Colonic mucosa (tissue), 4 donors: ENCODE measurements around the gene NTM. TPM values are rescaled to one million over a fixed set of nuclear protein-coding genes. Genes with fewer than 3 reads are reported as not detected.

Experiments used
- DNase-seq: peaks from one replicate; pipeline ENCODE4 v3.0.0-alpha.2; 2020
- H3K27ac ChIP-seq: fragments of 200-600 bp; one replicate; pipeline ENCODE4 v1.8.0; 2021
- H3K27me3 ChIP-seq: fragments of 200-600 bp; one replicate; pipeline ENCODE4 v1.8.0; 2021
- H3K36me3 ChIP-seq: fragments of 200-600 bp; one replicate; pipeline ENCODE4 v1.8.0; 2021
- H3K4me1 ChIP-seq: fragments of 200-600 bp; one replicate; pipeline ENCODE4 v1.8.0; 2021; ENCODE audit warnings: mild to moderate bottlenecking
- H3K4me3 ChIP-seq: fragments of 200-600 bp; one replicate; pipeline ENCODE4 v1.8.0; 2021
- H3K9ac ChIP-seq, 2 donors: one replicate each; pipeline ENCODE4 v1.7.0; 2013; ENCODE audit warnings: control low read depth in 2 of 2, low read depth in 2 of 2, low read length in 2 of 2
- H3K9me3 ChIP-seq: fragments of 200-600 bp; one replicate; pipeline ENCODE4 v1.8.0; 2021
- CTCF ChIP-seq: fragments of 200-600 bp; IDR thresholded peaks from one replicate; pipeline ENCODE4 v1.8.0; 2022; ENCODE audit warnings: antibody characterized with exemption, mild to moderate bottlenecking
- intact Hi-C: fragments of 100-400 bp; cut with DNase I; formaldehyde crosslinking; loops from one replicate; pipeline ENCODE4 v1.14.1; 2022
- total RNA-seq, 2 donors: library from RNA; stranded (reverse); fragmentation: NEBNext Ultra II Directional in 1 of 2; extraction: Animal tissue kit (Norgen Biotek cat#: 25700) in 1 of 2; gene quantifications; one replicate each; pipeline ENCODE4 v1.2.1, GENCODE V29; 2021
- donor health status: healthy.
- donor health status: DM: no; HTN: no; CAD: no.
- donor health status: DM: no; HTN: no; CAD: no.

The NTM gene
- total RNA-seq, 2 donors from 2014 or later = 1.6 to 2.8 TPM

GRCh38 chr11:131584785-131585592 is 214.6 kb downstream of the NTM start:
- no peak overlapping the region for H3K4me3 ChIP-seq
- TF ChIP-seq CTCF = no peak
- no peak for DNase-seq
- no peaks in the 10 kb centered on the region for H3K27me3 ChIP-seq
- no peaks in the 10 kb centered on the region for H3K36me3 ChIP-seq
- intact Hi-C loops = no loop called here
- H3K9me3 ChIP-seq = no peaks in the 10 kb centered on the region
- no peaks in the 10 kb centered on the region for H3K4me1 ChIP-seq
- H3K9ac ChIP-seq = no peak overlapping the region
- no peak overlapping the region for H3K27ac ChIP-seq

GRCh38 chr11:131588057-131588456 is 217.6 kb downstream of the NTM start:
- intact Hi-C loops = no loop called here
- no peaks in the 10 kb centered on the region for H3K9me3 ChIP-seq
- H3K27ac ChIP-seq = no peak overlapping the region
- no peaks in the 10 kb centered on the region for H3K36me3 ChIP-seq
- H3K4me1 ChIP-seq = no peaks in the 10 kb centered on the region
- no peaks in the 10 kb centered on the region for H3K27me3 ChIP-seq
- DNase-seq = no peak
- no peak overlapping the region for H3K9ac ChIP-seq
- H3K4me3 ChIP-seq = no peak overlapping the region
- TF ChIP-seq CTCF = no peak

- intact Hi-C loops = no loop called here
- no peak overlapping the region for H3K27ac ChIP-seq
- TF ChIP-seq CTCF = no peak
- DNase-seq = no peak
- no peaks in the 10 kb centered on the region for H3K9me3 ChIP-seq
- H3K4me3 ChIP-seq = no peak overlapping the region
- H3K27me3 ChIP-seq = no peaks in the 10 kb centered on the region
- H3K36me3 ChIP-seq = no peaks in the 10 kb centered on the region
- no peaks in the 10 kb centered on the region for H3K4me1 ChIP-seq
- H3K9ac ChIP-seq = no peak overlapping the region
Measured at GRCh38 chr11:131591051-131591461, 220.6 kb downstream of the NTM start.

GRCh38 chr11:131592152-131592551 is 221.7 kb downstream of the NTM start:
- no peak overlapping the region for H3K9ac ChIP-seq
- H3K36me3 ChIP-seq = no peaks in the 10 kb centered on the region
- TF ChIP-seq CTCF = no peak
- no peak for DNase-seq
- no peak overlapping the region for H3K4me3 ChIP-seq
- H3K27me3 ChIP-seq = no peaks in the 10 kb centered on the region
- H3K4me1 ChIP-seq = no peaks in the 10 kb centered on the region
- no peak overlapping the region for H3K27ac ChIP-seq
- H3K9me3 ChIP-seq = no peaks in the 10 kb centered on the region
- intact Hi-C loops = no loop called here

GRCh38 chr11:131592734-131593133 is 222.3 kb downstream of the NTM start:
- H3K4me1 ChIP-seq = no peaks in the 10 kb centered on the region
- no peak overlapping the region for H3K9ac ChIP-seq
- no peak overlapping the region for H3K4me3 ChIP-seq
- intact Hi-C loops = no loop called here
- H3K27ac ChIP-seq = no peak overlapping the region
- no peak for DNase-seq
- no peaks in the 10 kb centered on the region for H3K27me3 ChIP-seq
- H3K9me3 ChIP-seq = no peaks in the 10 kb centered on the region
- no peak for TF ChIP-seq CTCF
- no peaks in the 10 kb centered on the region for H3K36me3 ChIP-seq
